ENCODE results near the gene USP48. TPM values are rescaled to one million over a fixed set of nuclear protein-coding genes. Genes with fewer than 3 reads are reported as not detected.

The USP48 gene
- total RNA-seq, 1 experiment from 2014 or later: 84.8 TPM

- Histone ChIP-seq H3T11ph (ENCODE audit: low read length) (no peak overlapping the region), H4K91ac (ENCODE audit: insufficient read length, low read depth, low read length) (no peak overlapping the region), H2BK120ac (ENCODE audit: low read depth, low read length, poor library complexity, severe bottlenecking) (no peak overlapping the region), H3K4ac (ENCODE audit: low read depth, low read length) (no peak overlapping the region), H4K20me1 (ENCODE audit: control insufficient read depth, insufficient read depth, insufficient read length) (no peaks in the 10 kb centered on the region), H2BK5ac (ENCODE audit: insufficient read length, low read length) (no peak overlapping the region), H4K8ac (replicated peaks; ENCODE audit: insufficient read length, low read depth, low read length) (no peak overlapping the region), H3K79me2 (ENCODE audit: insufficient read depth, low read length) (no peaks in the 10 kb centered on the region), H2BK15ac (ENCODE audit: low read depth, low read length) (no peak overlapping the region), H3K4me1 (ENCODE audit: insufficient read depth, low read length) (no peaks in the 10 kb centered on the region), H3K4me2 (ENCODE audit: insufficient read depth, insufficient read length, low read length) (no peak overlapping the region), H3K23me2 (ENCODE audit: insufficient read length, low read depth, low read length, poor library complexity, severe bottlenecking) (no peaks in the 10 kb centered on the region), H3K9me3 (ENCODE audit: control insufficient read depth, low read depth, low read length) (no peaks in the 10 kb centered on the region), H3K27ac (ENCODE audit: insufficient read length, low read depth, low read length) (no peak overlapping the region), H2AK5ac (ENCODE audit: insufficient read length, low read length) (no peak overlapping the region), H4K5ac (ENCODE audit: insufficient read length, low read depth, low read length) (no peak overlapping the region), H3K79me1 (ENCODE audit: insufficient read depth, low read depth, low read length, poor library complexity, severe bottlenecking) (no peaks in the 10 kb centered on the region), H3K56ac (ENCODE audit: insufficient read length, low read depth, low read length) (no peak overlapping the region), H3K23ac (ENCODE audit: insufficient read length, low read depth, low read length) (no peak overlapping the region), H3K27me3 (ENCODE audit: insufficient read depth, low read length) (no peaks in the 10 kb centered on the region; the same call in 1 of the 2 replicates), H2BK20ac (ENCODE audit: low read depth, low read length, poor library complexity, severe bottlenecking) (no peak overlapping the region), H2AFZ (ENCODE audit: low read length) (no peak overlapping the region), H3K9ac (ENCODE audit: extremely low read depth, insufficient read length, low read length) (no peak overlapping the region), H2BK12ac (ENCODE audit: insufficient read length, low read depth, low read length) (no peak overlapping the region), H3K14ac (ENCODE audit: insufficient read depth, low read length) (no peak overlapping the region), H3K18ac (ENCODE audit: insufficient read length, low read depth, low read length) (no peak overlapping the region)
- no peak overlapping the region for H3K27ac Mint-ChIP-seq
- H3K4me3 Mint-ChIP-seq: no peak overlapping the region
- no CpG with 5 or more reads among the region's 5 CpGs for WGBS (ENCODE audit: extremely low coverage, insufficient read length, low lambda C conversion rate)
- TF ChIP-seq CTCF (conservative IDR thresholded peaks at IDR 0.05): no peak
- DNase-seq: no peak
- H3K4me1 Mint-ChIP-seq: peaks cover 14 to 28% of the 10 kb centered on the region in 2 experiments
- H3K9me3 Mint-ChIP-seq: no peaks in the 10 kb centered on the region
- H3K36me3 Mint-ChIP-seq (ENCODE audit: insufficient read depth in 1 of 3, low read depth in 3 of 3): no peaks in the 10 kb centered on the region; a peak in 1 of 7 replicates
- H3K27me3 Mint-ChIP-seq (ENCODE audit: low read depth): peaks cover 30% of the 10 kb centered on the region
These were observed 121.1 kb downstream of the USP48 start for GRCh38 chr1:21661886-21662285.
